Measurements from ENCODE around the gene ZNF319. TPM values are rescaled to one million over a fixed set of nuclear protein-coding genes. Genes with fewer than 3 reads are reported as not detected.

The ZNF319 gene
- total RNA-seq, 1 donor from 2014 or later, result 11.0 TPM

DNA sequence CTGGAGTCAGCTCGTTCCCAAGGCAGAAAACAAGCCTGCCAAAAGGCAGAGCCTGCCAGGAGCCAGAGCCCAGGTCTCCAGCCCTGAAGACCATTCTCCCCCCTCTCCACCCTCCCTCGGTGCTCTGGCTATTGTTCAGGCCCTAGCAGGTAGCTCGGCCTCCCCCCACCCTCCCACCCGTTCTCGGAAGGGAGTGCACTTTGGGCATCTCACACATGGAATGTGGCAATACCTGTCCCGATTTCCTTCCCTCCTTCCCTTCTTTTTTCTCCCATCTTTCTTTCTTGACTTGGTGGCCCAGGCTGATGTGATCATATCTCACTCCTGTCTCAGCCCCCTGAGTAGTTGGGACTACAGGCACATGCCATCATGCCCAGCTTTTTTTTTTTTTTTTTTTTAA, 41.9 kb downstream of the ZNF319 start:
- no peak overlapping the region for H3K4me3 ChIP-seq
- intact Hi-C loops (cut with DNase I), result no loop called here
- DNase-seq (no peak), ATAC-seq (no peak)
- H3K27ac ChIP-seq, result no peak overlapping the region
- no peaks in the 10 kb centered on the region for H3K4me1 ChIP-seq
- TF ChIP-seq, protein P1, sequence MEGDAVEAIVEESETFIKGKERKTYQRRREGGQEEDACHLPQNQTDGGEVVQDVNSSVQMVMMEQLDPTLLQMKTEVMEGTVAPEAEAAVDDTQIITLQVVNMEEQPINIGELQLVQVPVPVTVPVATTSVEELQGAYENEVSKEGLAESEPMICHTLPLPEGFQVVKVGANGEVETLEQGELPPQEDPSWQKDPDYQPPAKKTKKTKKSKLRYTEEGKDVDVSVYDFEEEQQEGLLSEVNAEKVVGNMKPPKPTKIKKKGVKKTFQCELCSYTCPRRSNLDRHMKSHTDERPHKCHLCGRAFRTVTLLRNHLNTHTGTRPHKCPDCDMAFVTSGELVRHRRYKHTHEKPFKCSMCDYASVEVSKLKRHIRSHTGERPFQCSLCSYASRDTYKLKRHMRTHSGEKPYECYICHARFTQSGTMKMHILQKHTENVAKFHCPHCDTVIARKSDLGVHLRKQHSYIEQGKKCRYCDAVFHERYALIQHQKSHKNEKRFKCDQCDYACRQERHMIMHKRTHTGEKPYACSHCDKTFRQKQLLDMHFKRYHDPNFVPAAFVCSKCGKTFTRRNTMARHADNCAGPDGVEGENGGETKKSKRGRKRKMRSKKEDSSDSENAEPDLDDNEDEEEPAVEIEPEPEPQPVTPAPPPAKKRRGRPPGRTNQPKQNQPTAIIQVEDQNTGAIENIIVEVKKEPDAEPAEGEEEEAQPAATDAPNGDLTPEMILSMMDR (IDR thresholded peaks at IDR 0.05), result no peak
- no peaks in the 10 kb centered on the region for H3K9me3 ChIP-seq
- H3K36me3 ChIP-seq, result no peaks in the 10 kb centered on the region
- no peaks in the 10 kb centered on the region for H3K27me3 ChIP-seq (ENCODE audit: low read depth)

DNA sequence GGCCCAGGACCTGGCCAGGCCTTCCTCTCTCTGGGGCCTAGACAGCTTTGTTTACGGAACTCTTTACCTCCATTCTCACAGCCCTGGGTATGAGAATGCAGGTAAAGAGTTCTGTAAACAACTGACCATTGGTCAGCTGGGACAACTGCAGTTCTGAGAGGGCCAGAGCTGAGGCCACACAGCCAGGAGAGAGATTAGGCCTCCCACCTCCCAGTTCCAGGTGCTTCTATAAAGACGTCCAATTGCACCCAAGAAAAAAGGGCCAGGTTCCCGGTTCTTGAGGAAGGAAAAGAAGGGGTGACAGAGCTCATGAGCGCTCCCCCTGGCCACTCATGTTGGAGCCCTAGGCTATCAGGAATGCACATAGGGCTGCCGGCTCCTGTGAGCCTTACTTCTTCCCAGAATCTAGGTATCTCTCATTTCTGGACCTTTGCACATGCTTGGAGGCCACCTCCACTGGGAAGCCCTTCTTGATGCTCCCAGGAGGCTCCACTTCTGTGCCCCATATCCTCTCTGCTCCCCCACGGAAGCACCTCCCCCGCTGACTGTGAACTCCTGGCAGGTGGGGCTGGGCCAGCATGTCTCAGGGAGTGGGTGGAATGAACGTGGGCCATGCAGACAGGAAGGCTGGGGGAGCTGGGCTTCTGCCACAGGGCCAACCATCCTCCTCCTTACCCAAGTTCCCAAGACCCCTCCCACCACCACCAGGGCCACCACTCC, 42.6 kb downstream of the ZNF319 start:
- H3K36me3 ChIP-seq, result no peaks in the 10 kb centered on the region
- no peak for DNase-seq
- intact Hi-C loops (cut with DNase I), result no loop called here
- H3K27ac ChIP-seq, result no peak overlapping the region
- ATAC-seq, result peak in 1 of 2 donors; percentile 57
- TF ChIP-seq, protein P1 (IDR thresholded peaks at IDR 0.05), result no peak
- no peak overlapping the region for H3K4me3 ChIP-seq
- no peaks in the 10 kb centered on the region for H3K9me3 ChIP-seq
- H3K4me1 ChIP-seq, result peaks cover under 1% of the 10 kb centered on the region
- no peaks in the 10 kb centered on the region for H3K27me3 ChIP-seq (ENCODE audit: low read depth)

DNA sequence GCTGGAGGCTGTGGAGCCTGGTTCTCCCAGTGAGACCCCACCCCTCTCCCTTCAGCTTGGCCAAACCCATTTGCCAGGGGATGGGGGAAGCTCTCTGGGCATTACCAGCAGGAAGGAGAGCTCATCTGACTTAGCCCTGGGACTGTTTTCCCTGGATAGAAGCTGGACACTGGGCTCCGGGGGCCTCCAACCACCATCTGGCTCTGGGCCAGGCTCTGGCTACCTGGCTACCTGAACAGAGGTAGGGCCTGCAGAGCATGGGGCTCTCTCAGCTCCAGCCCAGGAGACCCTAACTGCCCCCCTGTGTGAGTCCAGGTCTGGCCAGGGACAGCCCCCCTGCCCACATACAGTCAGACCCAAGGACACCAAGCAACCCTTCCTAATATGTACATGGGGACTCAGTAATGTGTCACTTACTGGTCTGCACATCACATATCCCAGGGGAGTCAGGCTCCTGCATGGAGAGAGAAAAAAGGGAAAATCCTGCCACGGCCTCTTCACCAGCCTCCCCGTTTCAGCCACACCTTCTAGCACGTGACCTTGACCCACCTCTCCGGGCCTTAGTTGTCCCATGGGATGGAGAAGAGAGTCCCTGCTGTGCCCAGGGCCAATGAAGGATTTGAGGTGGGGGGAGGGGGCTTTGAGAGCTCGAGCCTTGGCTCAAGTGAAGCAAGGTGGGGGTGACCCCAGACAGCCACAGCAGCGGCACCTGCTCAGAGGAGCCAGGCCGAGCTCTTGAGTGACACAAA, 43.4 kb downstream of the ZNF319 start:
- no peaks in the 10 kb centered on the region for H3K27me3 ChIP-seq (ENCODE audit: low read depth)
- DNase-seq, result no peak
- TF ChIP-seq, protein P1 (IDR thresholded peaks at IDR 0.05), result no peak
- no peak overlapping the region for H3K27ac ChIP-seq
- H3K4me3 ChIP-seq, result no peak overlapping the region
- H3K4me1 ChIP-seq, result peaks cover 3% of the 10 kb centered on the region
- no peak for ATAC-seq
- no peaks in the 10 kb centered on the region for H3K36me3 ChIP-seq
- intact Hi-C loops (cut with DNase I), result no loop called here
- no peaks in the 10 kb centered on the region for H3K9me3 ChIP-seq

DNA sequence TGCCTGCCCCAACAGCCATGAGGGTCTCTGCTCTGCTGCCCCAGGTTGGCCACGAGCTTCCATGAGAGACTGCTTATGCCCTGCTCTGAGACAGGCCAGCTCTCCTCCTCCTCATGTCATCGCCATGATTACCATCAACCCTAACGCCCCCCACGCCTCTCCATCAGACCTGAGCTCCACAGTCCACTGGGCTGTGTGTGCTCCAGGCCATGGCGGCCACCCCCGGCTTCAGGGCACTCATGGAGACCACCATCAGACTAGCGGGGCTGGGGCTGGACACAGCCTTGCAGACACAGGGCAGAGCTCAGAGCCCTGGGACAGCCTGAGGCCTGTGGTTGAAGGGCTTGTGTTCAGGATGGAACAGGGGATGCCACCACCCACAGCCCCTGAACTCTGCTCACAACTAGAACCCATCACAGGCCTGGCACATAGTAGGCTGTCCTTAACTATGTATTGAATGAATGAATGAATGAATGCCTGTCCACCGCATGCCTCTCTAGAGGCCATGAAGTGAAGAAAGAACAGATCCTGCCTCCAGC, 44.1 kb downstream of the ZNF319 start:
- intact Hi-C loops (cut with DNase I), result no loop called here
- Histone ChIP-seq H3K4me1 (peaks cover 3% of the 10 kb centered on the region), H3K9me3 (no peaks in the 10 kb centered on the region), H3K36me3 (no peaks in the 10 kb centered on the region), H3K27me3 (ENCODE audit: low read depth) (no peaks in the 10 kb centered on the region), H3K4me3 (no peak overlapping the region), H3K27ac (no peak overlapping the region)
- DNase-seq (no peak), ATAC-seq (no peak)
- TF ChIP-seq, protein P1 (IDR thresholded peaks at IDR 0.05), result no peak

DNA sequence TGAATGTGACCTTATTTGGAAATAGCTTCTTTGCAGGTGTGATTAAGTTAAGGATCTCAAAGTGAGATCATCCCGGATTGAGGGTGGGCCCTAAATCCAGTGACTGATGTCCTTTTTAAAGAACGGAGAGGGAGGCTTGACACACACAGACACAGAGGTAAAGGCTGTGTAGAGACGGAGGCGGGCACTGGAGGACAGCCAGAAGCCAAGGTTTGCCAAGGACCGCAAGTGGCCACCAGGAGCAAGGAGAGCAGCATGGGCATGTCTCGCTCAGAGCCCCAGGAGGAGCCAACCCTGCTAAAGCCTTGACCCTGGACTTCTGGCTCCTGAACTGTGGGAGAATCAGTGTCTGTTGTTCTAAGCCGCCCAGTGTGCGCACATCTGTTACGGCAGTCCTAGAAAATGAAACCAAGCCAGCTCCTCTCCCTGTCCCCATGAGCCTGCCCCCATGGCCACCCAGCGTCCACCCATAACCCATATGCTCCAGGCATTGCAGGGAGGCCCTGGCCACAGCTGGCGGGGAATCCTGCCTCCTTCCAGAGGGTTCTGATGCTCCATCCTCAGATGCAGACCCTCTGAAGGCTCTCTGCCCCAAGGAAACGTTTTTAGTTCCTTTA, 44.8 kb downstream of the ZNF319 start:
- Histone ChIP-seq H3K4me3 (no peak overlapping the region), H3K9me3 (no peaks in the 10 kb centered on the region), H3K27me3 (ENCODE audit: low read depth) (no peaks in the 10 kb centered on the region), H3K36me3 (no peaks in the 10 kb centered on the region), H3K4me1 (peaks cover 3% of the 10 kb centered on the region), H3K27ac (no peak overlapping the region)
- TF ChIP-seq, protein P1 (IDR thresholded peaks at IDR 0.05), result peak; percentile 16
- peak; percentile 73 for DNase-seq
- intact Hi-C loops (cut with DNase I), result no loop called here
- peak; percentile 71 to 78 for ATAC-seq
